ENCODE data around the gene CT55.
A peak's percentile ranks its signal among the peaks of the same experiment; 100 is the strongest.
"Not testable (repeated sequence)": the region's sequence is repeated elsewhere in the genome, so short reads cannot be mapped to it uniquely, and the experiment has no call there.

The CT55 gene, protein sequence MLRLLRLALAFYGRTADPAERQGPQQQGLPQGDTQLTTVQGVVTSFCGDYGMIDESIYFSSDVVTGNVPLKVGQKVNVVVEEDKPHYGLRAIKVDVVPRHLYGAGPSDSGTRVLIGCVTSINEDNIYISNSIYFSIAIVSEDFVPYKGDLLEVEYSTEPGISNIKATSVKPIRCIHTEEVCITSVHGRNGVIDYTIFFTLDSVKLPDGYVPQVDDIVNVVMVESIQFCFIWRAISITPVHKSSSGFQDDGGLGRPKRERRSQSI

DNA sequence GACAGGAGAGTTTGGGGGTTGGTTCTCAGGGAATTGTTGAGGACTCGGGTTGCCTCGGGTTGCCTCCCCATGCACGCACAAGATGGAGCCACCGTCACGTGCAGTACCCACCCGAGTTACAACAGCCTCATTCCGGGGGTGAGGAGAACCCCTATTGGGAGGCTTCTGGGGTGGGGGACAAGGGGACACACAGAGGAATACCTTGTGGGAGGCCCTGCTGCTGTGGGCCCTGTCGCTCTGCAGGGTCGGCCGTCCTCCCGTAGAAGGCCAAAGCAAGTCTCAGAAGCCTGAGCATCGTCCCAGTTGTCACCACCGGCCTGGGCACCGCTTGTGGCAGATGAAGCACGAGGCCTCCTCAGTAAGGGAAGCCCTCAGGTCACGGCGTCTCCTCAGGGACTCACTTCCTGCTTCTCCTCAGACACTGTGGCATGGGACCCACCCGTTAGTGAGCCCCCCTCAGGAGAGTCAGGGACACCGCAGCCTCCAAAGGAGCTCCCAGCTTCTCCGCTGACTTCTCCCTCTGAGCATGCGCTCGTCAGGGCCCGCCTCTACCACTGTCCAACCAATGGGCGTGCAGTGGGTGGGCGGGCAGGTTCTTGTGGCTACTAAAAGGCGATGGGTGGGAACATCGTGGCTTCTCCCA lies at the start of gene CT55:
Gene CT55, minus strand, starts transcription at position 522 of the 643 bp plus-strand sequence. Its CDS starts 227 bp downstream, at position 295.
- WGBS (ENCODE audit: insufficient coverage, insufficient read length), result no CpG with 5 or more reads among the region's 27 CpGs
- DNase-seq (ENCODE audit: low read depth, low spot score), result no peak
- Histone ChIP-seq H3K4me1 (ENCODE audit: control insufficient read depth, insufficient read depth, low read length) (no peaks in the 10 kb centered on the region), H3K36me3 (ENCODE audit: control insufficient read depth, insufficient read depth, low read length) (no peaks in the 10 kb centered on the region), H3K27me3 (ENCODE audit: control insufficient read depth, insufficient read depth, low read length) (no peaks in the 10 kb centered on the region), H3K9me3 (ENCODE audit: control insufficient read depth, insufficient read depth, low read length) (no peaks in the 10 kb centered on the region), H3K4me3 (ENCODE audit: low read length) (no peak within 1 kb of the TSS), H3K27ac (ENCODE audit: low read length) (no peak within 1 kb of the TSS)

DNA sequence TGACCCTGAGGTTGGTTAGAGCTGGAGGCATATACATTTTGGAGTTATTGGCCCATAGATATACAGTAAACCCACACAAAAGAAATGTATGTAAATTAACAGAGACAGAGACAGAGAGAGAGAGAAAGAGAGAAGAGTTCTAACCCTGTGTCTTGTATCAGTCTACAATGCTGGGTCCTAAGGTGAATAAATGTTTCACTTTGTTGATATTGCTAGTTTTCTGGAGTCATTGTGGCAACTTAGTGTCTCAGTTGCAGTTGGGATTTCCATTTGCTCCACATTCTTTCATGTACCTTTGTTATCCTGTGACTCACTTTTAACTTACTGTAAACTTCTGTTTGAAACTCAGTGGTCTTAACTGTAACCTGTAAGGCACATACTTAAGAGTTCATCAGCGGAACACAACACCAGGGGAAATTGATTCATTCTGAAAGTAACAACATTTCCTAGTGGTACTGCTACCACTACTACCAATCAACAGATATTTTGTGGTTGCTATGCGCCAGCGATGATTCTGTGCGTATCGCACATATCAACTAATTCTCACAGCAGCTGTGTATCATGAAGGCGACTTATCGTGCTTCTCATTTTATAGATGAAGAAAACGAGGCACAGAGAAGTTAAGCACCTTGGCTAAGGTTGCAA lies 42.1 kb upstream of the CT55 start:
- Histone ChIP-seq H3K4me1 (ENCODE audit: control insufficient read depth, insufficient read depth, low read length) (no peaks in the 10 kb centered on the region), H3K27ac (ENCODE audit: low read length) (no peak overlapping the region), H3K36me3 (ENCODE audit: control insufficient read depth, insufficient read depth, low read length) (no peaks in the 10 kb centered on the region), H3K27me3 (ENCODE audit: control insufficient read depth, insufficient read depth, low read length) (no peaks in the 10 kb centered on the region), H3K9me3 (ENCODE audit: control insufficient read depth, insufficient read depth, low read length) (no peaks in the 10 kb centered on the region), H3K4me3 (ENCODE audit: low read length) (no peak overlapping the region)
- WGBS (ENCODE audit: insufficient coverage, insufficient read length), result no CpG with 5 or more reads among the region's 8 CpGs
- DNase-seq (ENCODE audit: low read depth, low spot score), result no peak

DNA sequence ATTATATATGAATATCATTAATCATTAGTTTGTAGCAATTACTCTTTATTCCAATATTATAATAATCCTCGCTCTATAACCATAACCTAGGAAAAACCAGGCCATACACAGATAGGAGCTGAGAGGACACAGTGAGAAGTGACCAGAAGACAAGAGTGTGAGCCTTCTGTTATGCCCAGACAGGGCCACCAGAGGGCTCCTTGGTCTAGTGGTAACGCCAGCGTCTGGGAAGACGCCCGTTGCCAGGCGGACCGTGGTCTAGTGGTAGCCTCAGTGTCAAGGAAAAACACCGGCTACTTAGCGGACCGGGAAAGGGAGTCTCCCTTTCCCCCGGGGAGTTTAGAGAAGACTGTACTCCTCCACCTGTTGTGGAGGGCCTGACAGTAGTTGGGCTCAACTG lies 35.2 kb upstream of the CT55 start:
- not testable (repeated sequence) for DNase-seq (ENCODE audit: low read depth, low spot score); H3K4me3 ChIP-seq (ENCODE audit: low read length); H3K36me3 ChIP-seq (ENCODE audit: control insufficient read depth, insufficient read depth, low read length); H3K9me3 ChIP-seq (ENCODE audit: control insufficient read depth, insufficient read depth, low read length); H3K4me1 ChIP-seq (ENCODE audit: control insufficient read depth, insufficient read depth, low read length); H3K27me3 ChIP-seq (ENCODE audit: control insufficient read depth, insufficient read depth, low read length); H3K27ac ChIP-seq (ENCODE audit: low read length)
- WGBS (ENCODE audit: insufficient coverage, insufficient read length), result no CpG with 5 or more reads among the region's 11 CpGs

DNA sequence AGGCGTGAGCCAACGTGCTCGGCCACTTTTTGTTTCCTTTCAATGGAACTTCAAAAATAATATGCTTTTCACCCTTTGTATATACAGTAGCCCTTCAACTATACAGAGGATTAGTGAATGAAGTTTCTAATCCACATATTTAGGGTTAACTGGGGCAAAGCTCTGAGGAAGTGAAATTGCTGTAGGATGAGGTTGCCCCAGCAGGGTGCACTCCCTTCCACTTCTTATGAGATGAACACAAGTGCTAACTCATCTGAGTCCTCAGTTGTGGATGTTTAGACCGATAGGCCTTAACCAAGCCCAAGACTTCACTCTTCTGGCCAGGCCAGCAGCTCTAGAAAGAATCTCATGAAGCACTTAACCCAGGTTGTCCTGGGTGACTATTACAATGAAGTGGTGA lies 29.1 kb upstream of the CT55 start:
- H3K36me3 ChIP-seq (ENCODE audit: control insufficient read depth, insufficient read depth, low read length), result no peaks in the 10 kb centered on the region
- no peak overlapping the region for H3K27ac ChIP-seq (ENCODE audit: low read length)
- no CpG with 5 or more reads among the region's 4 CpGs for WGBS (ENCODE audit: insufficient coverage, insufficient read length)
- H3K9me3 ChIP-seq (ENCODE audit: control insufficient read depth, insufficient read depth, low read length), result no peaks in the 10 kb centered on the region
- no peaks in the 10 kb centered on the region for H3K4me1 ChIP-seq (ENCODE audit: control insufficient read depth, insufficient read depth, low read length)
- H3K27me3 ChIP-seq (ENCODE audit: control insufficient read depth, insufficient read depth, low read length), result no peaks in the 10 kb centered on the region
- H3K4me3 ChIP-seq (ENCODE audit: low read length), result no peak overlapping the region
- DNase-seq (ENCODE audit: low read depth, low spot score), result no peak

DNA sequence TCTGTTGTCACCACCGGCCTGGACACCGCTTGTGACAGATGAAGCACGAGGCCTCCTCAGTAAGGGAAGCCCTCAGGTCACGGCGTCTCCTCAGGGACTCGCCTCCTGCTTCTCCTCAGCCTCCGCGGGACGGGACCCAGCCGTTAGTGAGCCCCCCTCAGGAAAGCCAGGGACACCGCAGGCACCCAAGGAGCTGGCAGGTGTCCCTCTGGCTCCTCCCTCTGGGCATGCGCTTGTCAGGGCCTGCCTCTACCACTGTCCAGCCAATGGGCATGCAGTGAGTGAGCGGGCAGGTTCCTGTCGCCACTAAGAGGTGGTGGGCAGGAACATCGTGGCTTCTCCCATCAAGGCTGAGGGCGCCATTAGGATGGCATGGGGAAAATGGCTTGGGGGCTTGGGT lies 23.5 kb upstream of the CT55 start:
- WGBS (ENCODE audit: insufficient coverage, insufficient read length), result no CpG with 5 or more reads among the region's 16 CpGs
- Histone ChIP-seq H3K4me1 (ENCODE audit: control insufficient read depth, insufficient read depth, low read length) (no peaks in the 10 kb centered on the region), H3K27me3 (ENCODE audit: control insufficient read depth, insufficient read depth, low read length) (no peaks in the 10 kb centered on the region), H3K4me3 (ENCODE audit: low read length) (no peak overlapping the region), H3K9me3 (ENCODE audit: control insufficient read depth, insufficient read depth, low read length) (no peaks in the 10 kb centered on the region), H3K27ac (ENCODE audit: low read length) (no peak overlapping the region), H3K36me3 (ENCODE audit: control insufficient read depth, insufficient read depth, low read length) (no peaks in the 10 kb centered on the region)
- DNase-seq (ENCODE audit: low read depth, low spot score), result no peak

DNA sequence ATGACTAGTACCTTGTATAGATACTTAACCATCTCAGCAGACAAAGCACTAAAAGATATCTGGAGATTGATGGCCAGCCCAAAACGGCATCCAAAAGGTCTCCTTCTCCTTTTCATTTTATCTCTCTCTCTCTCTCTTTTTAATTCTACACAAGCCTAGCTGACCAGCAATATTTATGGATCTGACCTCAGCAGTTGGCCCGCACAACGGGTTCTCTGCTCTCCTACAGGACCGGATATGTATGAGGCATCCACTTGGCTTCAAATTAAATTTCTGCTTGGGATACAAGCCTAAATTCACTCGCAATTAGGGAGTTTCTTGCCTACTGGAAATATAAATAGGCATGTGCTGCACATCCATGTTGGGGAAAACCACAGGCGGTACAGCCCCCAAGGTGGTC lies 22.5 kb upstream of the CT55 start:
- H3K36me3 ChIP-seq (ENCODE audit: control insufficient read depth, insufficient read depth, low read length), result no peaks in the 10 kb centered on the region
- H3K4me1 ChIP-seq (ENCODE audit: control insufficient read depth, insufficient read depth, low read length), result no peaks in the 10 kb centered on the region
- H3K27me3 ChIP-seq (ENCODE audit: control insufficient read depth, insufficient read depth, low read length), result no peaks in the 10 kb centered on the region
- H3K4me3 ChIP-seq (ENCODE audit: low read length), result no peak overlapping the region
- no peak overlapping the region for H3K27ac ChIP-seq (ENCODE audit: low read length)
- no CpG with 5 or more reads among the region's 6 CpGs for WGBS (ENCODE audit: insufficient coverage, insufficient read length)
- H3K9me3 ChIP-seq (ENCODE audit: control insufficient read depth, insufficient read depth, low read length), result no peaks in the 10 kb centered on the region
- DNase-seq (ENCODE audit: low read depth, low spot score), result no peak

DNA sequence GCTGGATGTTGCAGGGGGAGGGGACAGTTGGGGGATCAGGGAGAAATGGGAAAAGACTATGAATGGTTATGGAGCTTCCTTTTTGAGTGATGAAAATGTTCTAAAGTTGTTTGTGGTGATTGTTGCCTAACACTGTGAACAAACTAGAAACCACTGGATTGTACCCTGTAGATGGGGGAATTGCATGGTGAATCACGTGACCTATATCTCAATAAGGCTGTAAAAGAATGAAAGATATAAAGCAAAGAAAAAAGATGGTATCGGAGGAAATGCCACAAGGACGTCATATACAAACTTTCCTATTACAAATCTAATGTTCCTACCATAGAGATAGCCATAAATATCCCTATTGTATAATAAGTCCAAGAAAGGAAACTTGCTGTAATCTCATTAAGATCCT lies 20.6 kb upstream of the CT55 start:
- H3K36me3 ChIP-seq (ENCODE audit: control insufficient read depth, insufficient read depth, low read length), result no peaks in the 10 kb centered on the region
- no peaks in the 10 kb centered on the region for H3K27me3 ChIP-seq (ENCODE audit: control insufficient read depth, insufficient read depth, low read length)
- no peaks in the 10 kb centered on the region for H3K9me3 ChIP-seq (ENCODE audit: control insufficient read depth, insufficient read depth, low read length)
- WGBS (ENCODE audit: insufficient coverage, insufficient read length), result no CpG with 5 or more reads among the region's 3 CpGs
- H3K4me1 ChIP-seq (ENCODE audit: control insufficient read depth, insufficient read depth, low read length), result no peaks in the 10 kb centered on the region
- H3K4me3 ChIP-seq (ENCODE audit: low read length), result no peak overlapping the region
- DNase-seq (ENCODE audit: low read depth, low spot score), result no peak
- no peak overlapping the region for H3K27ac ChIP-seq (ENCODE audit: low read length)

DNA sequence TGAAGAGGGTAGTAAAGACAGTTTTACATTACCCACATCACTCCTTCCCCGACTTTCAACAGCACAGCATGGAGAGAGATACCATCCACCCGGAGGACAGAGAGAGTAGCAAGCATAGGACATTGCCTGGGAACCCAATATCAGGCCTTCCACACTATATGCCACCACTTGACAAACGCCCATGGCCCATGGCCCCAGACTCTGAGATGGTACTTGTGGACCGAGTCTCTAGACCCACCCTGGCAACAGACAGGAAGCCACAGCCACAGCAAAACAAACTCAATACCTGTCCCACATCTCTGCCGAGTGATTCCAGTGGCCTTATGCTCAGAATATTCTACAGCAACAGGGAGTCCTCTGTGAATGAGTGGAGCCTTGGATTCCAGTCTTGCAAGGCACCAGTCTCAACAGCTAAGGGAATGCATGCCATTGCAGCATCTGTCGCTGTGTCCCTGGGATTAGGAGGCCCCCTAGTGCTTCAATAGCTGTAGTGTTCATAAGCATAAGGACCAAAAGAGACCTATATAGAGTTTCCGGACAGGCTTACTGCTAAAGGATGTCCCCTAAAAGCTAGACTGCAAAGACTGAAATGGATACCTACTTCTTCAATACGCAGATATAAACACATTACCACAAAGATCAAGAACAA lies 14.7 kb upstream of the CT55 start:
- Histone ChIP-seq H3K4me3 (ENCODE audit: low read length) (no peak overlapping the region), H3K27ac (ENCODE audit: low read length) (no peak overlapping the region), H3K36me3 (ENCODE audit: control insufficient read depth, insufficient read depth, low read length) (no peaks in the 10 kb centered on the region), H3K27me3 (ENCODE audit: control insufficient read depth, insufficient read depth, low read length) (no peaks in the 10 kb centered on the region), H3K9me3 (ENCODE audit: control insufficient read depth, insufficient read depth, low read length) (no peaks in the 10 kb centered on the region), H3K4me1 (ENCODE audit: control insufficient read depth, insufficient read depth, low read length) (no peaks in the 10 kb centered on the region; the same call in 1 of the 2 replicates)
- WGBS (ENCODE audit: insufficient coverage, insufficient read length), result no CpG with 5 or more reads among the region's 8 CpGs
- DNase-seq (ENCODE audit: low read depth, low spot score), result peak; percentile 27

DNA sequence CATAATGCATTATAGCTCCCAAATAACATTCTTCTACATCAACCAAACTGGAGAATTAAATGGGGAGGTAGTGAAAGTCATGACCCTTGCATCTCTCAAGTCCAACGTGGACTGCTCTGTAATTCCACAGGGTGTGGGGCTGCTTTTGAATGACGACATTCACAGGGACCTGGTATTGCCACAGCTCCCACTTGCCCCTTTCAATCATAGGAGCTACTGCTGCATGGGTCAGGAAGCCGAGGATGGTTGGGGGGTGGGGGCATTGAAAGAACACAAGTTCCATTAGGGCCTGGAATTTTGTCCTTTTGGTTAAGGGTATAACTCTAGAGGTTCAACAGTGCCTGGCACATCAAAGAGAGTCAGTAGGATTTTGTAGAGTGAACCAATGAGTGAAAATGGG lies 7.4 kb upstream of the CT55 start:
- Histone ChIP-seq H3K27ac (ENCODE audit: low read length) (no peak overlapping the region), H3K36me3 (ENCODE audit: control insufficient read depth, insufficient read depth, low read length) (no peaks in the 10 kb centered on the region), H3K4me1 (ENCODE audit: control insufficient read depth, insufficient read depth, low read length) (no peaks in the 10 kb centered on the region), H3K4me3 (ENCODE audit: low read length) (no peak overlapping the region), H3K9me3 (ENCODE audit: control insufficient read depth, insufficient read depth, low read length) (no peaks in the 10 kb centered on the region), H3K27me3 (ENCODE audit: control insufficient read depth, insufficient read depth, low read length) (no peaks in the 10 kb centered on the region)
- DNase-seq (ENCODE audit: low read depth, low spot score), result no peak
- WGBS (ENCODE audit: insufficient coverage, insufficient read length), result no CpG with 5 or more reads among the region's 3 CpGs

DNA sequence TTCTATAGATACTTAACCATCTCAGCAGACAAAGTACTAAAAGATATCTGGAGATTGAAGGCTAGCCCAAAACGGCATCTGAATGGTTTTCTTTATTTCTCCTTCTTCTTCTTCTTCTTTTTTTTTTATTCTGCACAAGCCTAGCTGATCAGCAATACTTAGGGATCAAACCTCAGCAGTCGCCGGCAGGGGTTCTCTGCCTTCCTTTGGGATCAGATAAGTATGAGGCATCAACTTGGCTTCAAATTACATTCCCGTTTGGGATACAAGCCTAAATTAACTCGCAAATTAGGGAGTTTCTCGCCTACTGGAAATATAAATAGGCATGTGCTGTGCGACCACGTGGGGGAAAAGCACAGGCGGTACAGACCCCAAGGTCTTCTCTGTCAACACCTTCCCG lies 730 bp downstream of the CT55 start:
- no peaks in the 10 kb centered on the region for H3K9me3 ChIP-seq (ENCODE audit: control insufficient read depth, insufficient read depth, low read length)
- no peak overlapping the region for H3K4me3 ChIP-seq (ENCODE audit: low read length)
- no peaks in the 10 kb centered on the region for H3K36me3 ChIP-seq (ENCODE audit: control insufficient read depth, insufficient read depth, low read length)
- H3K27ac ChIP-seq (ENCODE audit: low read length), result no peak overlapping the region
- WGBS (ENCODE audit: insufficient coverage, insufficient read length), result no CpG with 5 or more reads among the region's 10 CpGs
- H3K27me3 ChIP-seq (ENCODE audit: control insufficient read depth, insufficient read depth, low read length), result no peaks in the 10 kb centered on the region
- H3K4me1 ChIP-seq (ENCODE audit: control insufficient read depth, insufficient read depth, low read length), result no peaks in the 10 kb centered on the region
- DNase-seq (ENCODE audit: low read depth, low spot score), result no peak

Measured in iPS DF 6.9 (cell line).